ENCODE data around the gene GNPDA1.

- no peak for TF ChIP-seq EZH2 (IDR thresholded peaks at IDR 0.05)
- no peak for TF ChIP-seq POLR2AphosphoS5 (IDR thresholded peaks at IDR 0.05; ENCODE audit: borderline replicate concordance, low read depth, low read length)
- TF ChIP-seq FOXP2 (optimal IDR thresholded peaks at IDR 0.05; ENCODE audit: control extremely low read depth, extremely low read length, insufficient read depth) = no peak
These were observed 51.4 kb downstream of the GNPDA1 start for GRCh38 chr5:141961466-141961865.
